HG03442 (cell line): ENCODE results near the gene PCID2.
"Not testable (repeated sequence)": the region's sequence is repeated elsewhere in the genome, so short reads cannot be mapped to it uniquely, and the experiment has no call there.

ENCODE experiments used
- ATAC-seq: cut with Tn5 transposase; IDR thresholded peaks from one replicate; pipeline ENCODE4 v1.9.1; 2021; ENCODE audit warnings: mild to moderate bottlenecking, moderate library complexity; ENCODE audit not compliant: unreplicated experiment

PCID2 gene

GRCh38 chr13:113208421-113209335 is at the start of gene PCID2:
PCID2 (minus strand) TSS chr13:113208669; CDS start chr13:113208634, 35 bp downstream.
- ATAC-seq = peak; percentile 66

GRCh38 chr13:113257908-113258307 is 49.4 kb upstream of the PCID2 start:
- ATAC-seq = not testable (repeated sequence)

GRCh38 chr13:113252516-113253095 is 44.1 kb upstream of the PCID2 start:
- no peak for ATAC-seq

- no peak for ATAC-seq
These were observed 37.7 kb upstream of the PCID2 start for GRCh38 chr13:113245849-113246796.

- no peak for ATAC-seq
These were observed 35.4 kb upstream of the PCID2 start for GRCh38 chr13:113243847-113244246.

- not testable (repeated sequence) for ATAC-seq
These were observed 33.2 kb upstream of the PCID2 start for GRCh38 chr13:113241623-113242022.

- no peak for ATAC-seq
These were observed 31.5 kb upstream of the PCID2 start for GRCh38 chr13:113239986-113240385.

GRCh38 chr13:113239357-113239756 is 30.9 kb upstream of the PCID2 start:
- no peak for ATAC-seq

GRCh38 chr13:113238536-113238935 is 30.1 kb upstream of the PCID2 start:
- no peak for ATAC-seq

GRCh38 chr13:113233101-113233500 is 24.6 kb upstream of the PCID2 start:
- ATAC-seq = no peak

GRCh38 chr13:113232208-113233003 is 23.9 kb upstream of the PCID2 start:
- ATAC-seq = no peak

GRCh38 chr13:113231306-113232207 is 23.1 kb upstream of the PCID2 start:
- ATAC-seq = no peak

GRCh38 chr13:113229791-113230190 is 21.3 kb upstream of the PCID2 start:
- ATAC-seq = no peak

- ATAC-seq = no peak
These were observed 20.7 kb upstream of the PCID2 start for GRCh38 chr13:113229161-113229560.

GRCh38 chr13:113226873-113227450 is 18.5 kb upstream of the PCID2 start:
- ATAC-seq = no peak

- no peak for ATAC-seq
These were observed 17.0 kb upstream of the PCID2 start for GRCh38 chr13:113225515-113225914.

GRCh38 chr13:113224486-113224885 is 16.0 kb upstream of the PCID2 start:
- no peak for ATAC-seq

GRCh38 chr13:113223070-113223469 is 14.6 kb upstream of the PCID2 start:
- no peak for ATAC-seq

- ATAC-seq = no peak
These were observed 12.4 kb upstream of the PCID2 start for GRCh38 chr13:113220877-113221276.
